Neural crest cell (in vitro differentiated cells): ENCODE measurements around the gene GOLGA6A. TPM values are rescaled to one million over a fixed set of nuclear protein-coding genes. Genes with fewer than 3 reads are reported as not detected.

Source experiments
- DNase-seq: peaks from one replicate; pipeline ENCODE4 v3.0.0; 2021; ENCODE audit warnings: low read depth, mixed read lengths, low spot score
- H3K27ac Mint-ChIP-seq: one replicate; pipeline ENCODE4 v1.8.0; 2021; ENCODE audit warnings: mild to moderate bottlenecking, mixed read lengths; ENCODE audit not compliant: unreplicated experiment
- H3K27me3 Mint-ChIP-seq: 2 replicates; pipeline ENCODE4 v1.8.0; 2021; ENCODE audit warnings: low read depth, mild to moderate bottlenecking, mixed read lengths
- H3K36me3 Mint-ChIP-seq: 2 replicates; pipeline ENCODE4 v1.8.0; 2021; ENCODE audit warnings: low read depth, mild to moderate bottlenecking, mixed read lengths
- H3K4me1 Mint-ChIP-seq: 2 replicates; pipeline ENCODE4 v1.8.0; 2021; ENCODE audit warnings: mixed read lengths
- H3K4me3 Mint-ChIP-seq: one replicate; pipeline ENCODE4 v1.8.0; 2021; ENCODE audit warnings: mild to moderate bottlenecking, mixed read lengths
- H3K9me3 Mint-ChIP-seq: 2 replicates; pipeline ENCODE4 v1.8.0; 2021; ENCODE audit warnings: mixed read lengths
- total RNA-seq: library from RNA; stranded (reverse); gene quantifications from 2 replicates; pipeline ENCODE4 v1.2.1, GENCODE V29; 2021
- TF ChIP-seq, protein P1 (sequence below): fragments of 200-600 bp; sonication (generic); conservative IDR thresholded peaks from 2 replicates; pipeline ENCODE4 v1.5.0; 2021; ENCODE audit warnings: antibody characterized with exemption, mild to moderate bottlenecking

GOLGA6A gene
- total RNA-seq, 1 donor from 2014 or later: not detected

- no peaks in the 10 kb centered on the region for H3K36me3 Mint-ChIP-seq
- no peaks in the 10 kb centered on the region for H3K9me3 Mint-ChIP-seq
- TF ChIP-seq, protein P1, sequence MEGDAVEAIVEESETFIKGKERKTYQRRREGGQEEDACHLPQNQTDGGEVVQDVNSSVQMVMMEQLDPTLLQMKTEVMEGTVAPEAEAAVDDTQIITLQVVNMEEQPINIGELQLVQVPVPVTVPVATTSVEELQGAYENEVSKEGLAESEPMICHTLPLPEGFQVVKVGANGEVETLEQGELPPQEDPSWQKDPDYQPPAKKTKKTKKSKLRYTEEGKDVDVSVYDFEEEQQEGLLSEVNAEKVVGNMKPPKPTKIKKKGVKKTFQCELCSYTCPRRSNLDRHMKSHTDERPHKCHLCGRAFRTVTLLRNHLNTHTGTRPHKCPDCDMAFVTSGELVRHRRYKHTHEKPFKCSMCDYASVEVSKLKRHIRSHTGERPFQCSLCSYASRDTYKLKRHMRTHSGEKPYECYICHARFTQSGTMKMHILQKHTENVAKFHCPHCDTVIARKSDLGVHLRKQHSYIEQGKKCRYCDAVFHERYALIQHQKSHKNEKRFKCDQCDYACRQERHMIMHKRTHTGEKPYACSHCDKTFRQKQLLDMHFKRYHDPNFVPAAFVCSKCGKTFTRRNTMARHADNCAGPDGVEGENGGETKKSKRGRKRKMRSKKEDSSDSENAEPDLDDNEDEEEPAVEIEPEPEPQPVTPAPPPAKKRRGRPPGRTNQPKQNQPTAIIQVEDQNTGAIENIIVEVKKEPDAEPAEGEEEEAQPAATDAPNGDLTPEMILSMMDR: no peak
- no peak overlapping the region for H3K27ac Mint-ChIP-seq
- no peak for DNase-seq
- H3K27me3 Mint-ChIP-seq: no peaks in the 10 kb centered on the region
- H3K4me1 Mint-ChIP-seq: peaks cover 11% of the 10 kb centered on the region
- H3K4me3 Mint-ChIP-seq: no peak overlapping the region
These were observed 40.4 kb downstream of the GOLGA6A start for GRCh38 chr15:74041777-74042435.

DNA sequence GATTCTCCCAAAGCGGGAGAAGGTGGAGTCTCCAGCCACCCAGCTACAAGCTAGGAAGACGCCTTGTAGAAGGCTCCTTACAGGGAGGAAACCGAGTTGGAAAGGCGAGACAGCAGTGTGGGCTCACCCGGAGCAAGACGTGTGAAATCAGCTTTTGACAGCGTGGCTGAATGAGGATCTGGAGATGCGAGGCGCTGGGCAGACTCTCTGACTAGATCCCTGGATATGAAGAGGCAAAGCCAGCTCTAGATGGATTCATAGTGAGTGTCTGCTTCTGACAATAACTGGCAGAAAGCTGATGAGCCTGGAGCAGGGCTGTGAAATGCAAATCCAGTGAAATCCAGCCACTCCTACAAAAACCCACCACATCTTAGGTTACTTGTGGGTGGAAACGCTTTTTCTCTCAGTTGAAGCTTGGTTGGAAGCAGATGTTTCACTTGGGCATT is 41.0 kb downstream of the GOLGA6A start:
- Mint-ChIP-seq H3K27me3 (no peaks in the 10 kb centered on the region), H3K9me3 (no peaks in the 10 kb centered on the region), H3K4me3 (no peak overlapping the region), H3K36me3 (peaks cover 3% of the 10 kb centered on the region), H3K27ac (no peak overlapping the region), H3K4me1 (peaks cover 15% of the 10 kb centered on the region)
- TF ChIP-seq, protein P1: no peak
- no peak for DNase-seq

- H3K36me3 Mint-ChIP-seq: peaks cover 3% of the 10 kb centered on the region
- H3K4me1 Mint-ChIP-seq: peaks cover 15% of the 10 kb centered on the region
- H3K27me3 Mint-ChIP-seq: no peaks in the 10 kb centered on the region
- TF ChIP-seq, protein P1: no peak
- no peaks in the 10 kb centered on the region for H3K9me3 Mint-ChIP-seq
- no peak for DNase-seq
- no peak overlapping the region for H3K27ac Mint-ChIP-seq
- H3K4me3 Mint-ChIP-seq: no peak overlapping the region
These were observed 42.1 kb downstream of the GOLGA6A start for GRCh38 chr15:74040109-74040850.

- H3K27ac Mint-ChIP-seq: peak overlapping the region; percentile 47
- peaks cover 15% of the 10 kb centered on the region for H3K4me1 Mint-ChIP-seq
- DNase-seq: no peak
- no peak overlapping the region for H3K4me3 Mint-ChIP-seq
- TF ChIP-seq, protein P1: no peak
- H3K9me3 Mint-ChIP-seq: no peaks in the 10 kb centered on the region
- H3K27me3 Mint-ChIP-seq: no peaks in the 10 kb centered on the region
- H3K36me3 Mint-ChIP-seq: peaks cover 3% of the 10 kb centered on the region
These were observed 42.7 kb downstream of the GOLGA6A start for GRCh38 chr15:74039656-74040010.

- H3K4me1 Mint-ChIP-seq: peaks cover 15% of the 10 kb centered on the region
- TF ChIP-seq, protein P1: no peak
- peaks cover 3% of the 10 kb centered on the region for H3K36me3 Mint-ChIP-seq
- no peak overlapping the region for H3K4me3 Mint-ChIP-seq
- H3K27me3 Mint-ChIP-seq: no peaks in the 10 kb centered on the region
- H3K9me3 Mint-ChIP-seq: no peaks in the 10 kb centered on the region
- DNase-seq: no peak
- no peak overlapping the region for H3K27ac Mint-ChIP-seq
These were observed 43.4 kb downstream of the GOLGA6A start for GRCh38 chr15:74038707-74039655.
